Upper lobe of right lung (tissue), 1 donor: Measurements from ENCODE around the gene C16orf96. TPM values are rescaled to one million over a fixed set of nuclear protein-coding genes. Genes with fewer than 3 reads are reported as not detected.

Source experiments
- ATAC-seq: fragments of 200-7000 bp; cut with Tn5 transposase; one replicate; pipeline ENCODE4 v1.9.1; 2020; ENCODE audit warnings: mild to moderate bottlenecking, moderate library complexity
- DNase-seq: peaks from one replicate; pipeline ENCODE4 v3.0.0-alpha.2; 2020
- H3K27ac ChIP-seq: fragments of 200-600 bp; one replicate; pipeline ENCODE4 v1.8.0; 2022
- H3K27me3 ChIP-seq: fragments of 200-600 bp; one replicate; pipeline ENCODE4 v1.8.0; 2022; ENCODE audit warnings: mild to moderate bottlenecking
- H3K36me3 ChIP-seq: fragments of 200-600 bp; one replicate; pipeline ENCODE4 v1.8.0; 2022
- H3K4me1 ChIP-seq: fragments of 200-600 bp; one replicate; pipeline ENCODE4 v1.8.0; 2022
- H3K4me3 ChIP-seq: fragments of 200-600 bp; one replicate; pipeline ENCODE4 v1.8.0; 2022; ENCODE audit warnings: mild to moderate bottlenecking
- H3K9me3 ChIP-seq: fragments of 200-600 bp; one replicate; pipeline ENCODE4 v1.8.0; 2022
- intact Hi-C: fragments of 100-400 bp; cut with DNase I; formaldehyde crosslinking; loops from one replicate; pipeline ENCODE4 v1.11.0; 2022
- total RNA-seq: library from RNA; stranded (reverse); fragmentation: NEBNext Ultra II Directional; extraction: Animal tissue kit (Norgen Biotek cat#: 25700); gene quantifications from one replicate; pipeline ENCODE4 v1.2.1, GENCODE V29; 2021
- TF ChIP-seq, protein P1 (sequence below): fragments of 200-600 bp; IDR thresholded peaks from one replicate; pipeline ENCODE4 v1.8.0; 2022; ENCODE audit warnings: antibody characterized with exemption
- donor health status: DM: no; HTN: yes; CAD: no; lungs with severe emphysema.

C16orf96 gene
- total RNA-seq, 1 donor from 2014 or later, result 0.32 TPM

GRCh38 chr16:4591706-4592470, 35.7 kb downstream of the C16orf96 start:
- TF ChIP-seq, protein P1, sequence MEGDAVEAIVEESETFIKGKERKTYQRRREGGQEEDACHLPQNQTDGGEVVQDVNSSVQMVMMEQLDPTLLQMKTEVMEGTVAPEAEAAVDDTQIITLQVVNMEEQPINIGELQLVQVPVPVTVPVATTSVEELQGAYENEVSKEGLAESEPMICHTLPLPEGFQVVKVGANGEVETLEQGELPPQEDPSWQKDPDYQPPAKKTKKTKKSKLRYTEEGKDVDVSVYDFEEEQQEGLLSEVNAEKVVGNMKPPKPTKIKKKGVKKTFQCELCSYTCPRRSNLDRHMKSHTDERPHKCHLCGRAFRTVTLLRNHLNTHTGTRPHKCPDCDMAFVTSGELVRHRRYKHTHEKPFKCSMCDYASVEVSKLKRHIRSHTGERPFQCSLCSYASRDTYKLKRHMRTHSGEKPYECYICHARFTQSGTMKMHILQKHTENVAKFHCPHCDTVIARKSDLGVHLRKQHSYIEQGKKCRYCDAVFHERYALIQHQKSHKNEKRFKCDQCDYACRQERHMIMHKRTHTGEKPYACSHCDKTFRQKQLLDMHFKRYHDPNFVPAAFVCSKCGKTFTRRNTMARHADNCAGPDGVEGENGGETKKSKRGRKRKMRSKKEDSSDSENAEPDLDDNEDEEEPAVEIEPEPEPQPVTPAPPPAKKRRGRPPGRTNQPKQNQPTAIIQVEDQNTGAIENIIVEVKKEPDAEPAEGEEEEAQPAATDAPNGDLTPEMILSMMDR, result no peak
- Histone ChIP-seq H3K9me3 (no peaks in the 10 kb centered on the region), H3K4me1 (no peaks in the 10 kb centered on the region), H3K36me3 (no peaks in the 10 kb centered on the region), H3K27me3 (no peaks in the 10 kb centered on the region), H3K4me3 (no peak overlapping the region), H3K27ac (no peak overlapping the region)
- intact Hi-C loops, result no loop called here
- DNase-seq (no peak), ATAC-seq (peak; percentile 15)

- ATAC-seq (no peak), DNase-seq (no peak)
- no peaks in the 10 kb centered on the region for H3K27me3 ChIP-seq
- H3K9me3 ChIP-seq, result no peaks in the 10 kb centered on the region
- no peaks in the 10 kb centered on the region for H3K4me1 ChIP-seq
- intact Hi-C loops, result no loop called here
- H3K36me3 ChIP-seq, result no peaks in the 10 kb centered on the region
- no peak overlapping the region for H3K4me3 ChIP-seq
- TF ChIP-seq, protein P1, result no peak
- no peak overlapping the region for H3K27ac ChIP-seq
Observed at GRCh38 chr16:4593086-4593485, 36.9 kb downstream of the C16orf96 start.

GRCh38 chr16:4594433-4595410, 38.6 kb downstream of the C16orf96 start:
- DNase-seq (no peak), ATAC-seq (no peak)
- intact Hi-C loops, result no loop called here
- Histone ChIP-seq H3K36me3 (no peaks in the 10 kb centered on the region), H3K4me1 (no peaks in the 10 kb centered on the region), H3K4me3 (no peak overlapping the region), H3K27ac (no peak overlapping the region), H3K9me3 (no peaks in the 10 kb centered on the region), H3K27me3 (no peaks in the 10 kb centered on the region)
- TF ChIP-seq, protein P1, result no peak

DNA sequence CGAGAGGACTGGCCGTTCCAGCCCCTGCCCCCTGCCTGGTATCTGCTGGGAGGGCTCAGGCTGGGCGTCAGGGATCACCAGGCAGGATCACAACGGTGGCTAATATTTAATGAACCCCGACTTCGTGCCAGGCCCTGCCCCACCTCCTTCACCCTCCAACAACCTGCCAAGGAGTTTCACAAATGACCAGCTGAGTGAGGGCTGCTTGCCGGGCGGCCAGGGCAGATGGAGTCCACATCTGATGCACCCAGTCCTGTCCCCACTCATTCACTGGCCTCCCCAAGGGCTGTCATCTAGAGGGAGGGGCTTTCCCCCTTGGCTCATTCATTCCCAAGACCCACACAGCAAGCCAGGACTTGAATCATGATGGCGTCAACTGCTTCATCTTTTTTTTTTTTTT, 41.0 kb downstream of the C16orf96 start:
- peaks cover 7% of the 10 kb centered on the region for H3K4me1 ChIP-seq
- no peak for DNase-seq
- intact Hi-C loops, result no loop called here
- no peaks in the 10 kb centered on the region for H3K36me3 ChIP-seq
- ATAC-seq, result peak; percentile 57
- no peak overlapping the region for H3K4me3 ChIP-seq
- no peaks in the 10 kb centered on the region for H3K27me3 ChIP-seq
- no peak overlapping the region for H3K27ac ChIP-seq
- TF ChIP-seq, protein P1, result no peak
- no peaks in the 10 kb centered on the region for H3K9me3 ChIP-seq

GRCh38 chr16:4599037-4599436, 42.9 kb downstream of the C16orf96 start:
- no peaks in the 10 kb centered on the region for H3K9me3 ChIP-seq
- no peak overlapping the region for H3K4me3 ChIP-seq
- TF ChIP-seq, protein P1, result no peak
- no peak for DNase-seq
- intact Hi-C loops, result no loop called here
- H3K36me3 ChIP-seq, result no peaks in the 10 kb centered on the region
- peaks cover 7% of the 10 kb centered on the region for H3K4me1 ChIP-seq
- no peaks in the 10 kb centered on the region for H3K27me3 ChIP-seq
- H3K27ac ChIP-seq, result no peak overlapping the region
- ATAC-seq, result no peak
